HCT116 (cell line): ENCODE measurements around the gene CDKL1. TPM values are rescaled to one million over a fixed set of nuclear protein-coding genes. Genes with fewer than 3 reads are reported as not detected.

ENCODE experiments used
- ATAC-seq: fragments of 200-7000 bp; cut with Tn5 transposase; 2 replicates; pipeline ENCODE4 v1.9.1; 2020; ENCODE audit warnings: mild to moderate bottlenecking, moderate library complexity
- BruUV-seq: library from RNA; stranded (reverse); fragments of 400-500 nt; replicated peaks from 2 replicates; lab custom pipeline; 2021; lab: Mats Ljungman, UMichigan
- CTCF ChIA-PET: fragments of 300-600 bp; sonication (Branson Sonifier 250); formaldehyde crosslinking; loops from one replicate; lab custom pipeline; 2021; ENCODE audit warnings: antibody characterized with exemption; lab: Charles Lee
- POLR2A ChIA-PET: fragments of 300-600, 350-600 bp; sonication (Branson Sonifier 250); formaldehyde crosslinking; loops from one replicate; lab custom pipeline; 2021; ENCODE audit warnings: antibody characterized with exemption; lab: Charles Lee
- RAD21 ChIA-PET, 2 experiments: fragments of 300-600 bp; sonication (Branson Sonifier 250); formaldehyde crosslinking; loops; one replicate each; lab custom pipeline; 2023; ENCODE audit warnings: low total read pairs in 2 of 2; ENCODE audit not compliant: uncharacterized antibody in 2 of 2, unreplicated experiment in 2 of 2, low non-redundant PET in 1 of 2; lab: Charles Lee
- DNase-seq: peaks from one replicate; pipeline ENCODE4 v3.0.0-alpha.2; 2010; ENCODE audit warnings: low read depth, low spot score
- H2AFZ ChIP-seq: fragments of 200-600 bp; shearing (Covaris generic), sonication (generic); 2 replicates; pipeline ENCODE4 v1.6.1; 2017; ENCODE audit warnings: low read depth, mixed run types, mixed read lengths, antibody characterized with exemption, low read length; ENCODE audit not compliant: poor library complexity, severe bottlenecking
- H3K27ac ChIP-seq: 2 replicates; pipeline ENCODE4 v1.5.1; 2012; ENCODE audit warnings: low read depth, low read length
- H3K27me3 ChIP-seq: fragments of 200-600 bp; sonication (generic); 2 replicates; pipeline ENCODE4 v1.6.1; 2016; ENCODE audit warnings: mixed run types, low read length, mixed read lengths; ENCODE audit not compliant: insufficient read depth
- H3K36me3 ChIP-seq, 2 experiments: fragments of 200-500 bp in 1 of 2; fragments of 200-600 bp in 1 of 2; sonication (Bioruptor generic) in 1 of 2; sonication (generic) in 1 of 2; 2 replicates each; pipeline versions ENCODE4 v1.5.1 to v1.6.1; 2014 to 2016; ENCODE audit warnings: low read length in 2 of 2, inconsistent platforms in 1 of 2, mixed read lengths in 1 of 2, mixed run types in 1 of 2; ENCODE audit not compliant: insufficient read depth in 2 of 2, control insufficient read depth in 1 of 2
- H3K4me1 ChIP-seq, 2 experiments: fragments of 200-600 bp in 1 of 2; sonication (generic) in 1 of 2; 2 replicates each; pipeline versions ENCODE4 v1.5.1 to v1.6.1; 2012 to 2017; ENCODE audit warnings: low read length in 2 of 2, inconsistent platforms in 1 of 2, mild to moderate bottlenecking in 1 of 2, mixed read lengths in 1 of 2, mixed run types in 1 of 2, moderate library complexity in 1 of 2; ENCODE audit not compliant: insufficient read depth in 2 of 2, control insufficient read depth in 1 of 2
- H3K4me2 ChIP-seq: fragments of 200-600 bp; sonication (generic); 2 replicates; pipeline ENCODE4 v1.6.1; 2017; ENCODE audit warnings: mixed run types, low read length, mixed read lengths
- H3K4me3 ChIP-seq, 2 experiments: fragments of 200-600 bp in 1 of 2; sonication (generic) in 1 of 2; replicated peaks in 1 of 2; 2 replicates each; pipeline ENCODE4 v1.5.1; 2011 to 2016; ENCODE audit warnings: low read length in 2 of 2, control low read depth in 1 of 2, low read depth in 1 of 2, mild to moderate bottlenecking in 1 of 2, mixed read lengths in 1 of 2, mixed run types in 1 of 2
- H3K79me2 ChIP-seq: fragments of 200-600 bp; sonication (generic); 2 replicates; pipeline ENCODE4 v1.6.1; 2017; ENCODE audit warnings: mild to moderate bottlenecking, mixed run types, low read length, moderate library complexity, mixed read lengths; ENCODE audit not compliant: insufficient read depth
- H3K9ac ChIP-seq: fragments of 200-600 bp; sonication (generic); 2 replicates; pipeline ENCODE4 v1.6.1; 2016; ENCODE audit warnings: low read length, mixed read lengths
- H3K9me2 ChIP-seq: fragments of 200-600 bp; sonication (generic), shearing (Covaris generic); 2 replicates; pipeline ENCODE4 v1.6.1; 2017; ENCODE audit warnings: mixed run types, mild to moderate bottlenecking, moderate library complexity; ENCODE audit not compliant: insufficient read depth
- H3K9me3 ChIP-seq, 2 experiments: fragments of 200-500 bp in 1 of 2; fragments of 200-600 bp in 1 of 2; sonication (Bioruptor generic) in 1 of 2; sonication (generic) in 1 of 2; 2 replicates each; pipeline ENCODE4 v1.6.1; 2014 to 2017; ENCODE audit warnings: low read length in 2 of 2, mixed read lengths in 2 of 2, inconsistent platforms in 1 of 2, low read depth in 1 of 2, mild to moderate bottlenecking in 1 of 2, mixed run types in 1 of 2, moderate library complexity in 1 of 2; ENCODE audit not compliant: control insufficient read depth in 1 of 2, insufficient read depth in 1 of 2
- H4K20me1 ChIP-seq: fragments of 200-600 bp; sonication (generic), shearing (Covaris generic); 2 replicates; pipeline ENCODE4 v1.6.1; 2017; ENCODE audit warnings: mixed run types, mild to moderate bottlenecking, moderate library complexity; ENCODE audit not compliant: insufficient read depth
- CEBPB ChIP-seq: IDR thresholded peaks from 2 replicates; pipeline ENCODE4 v1.6.1; 2012; ENCODE audit warnings: low read depth
- EGR1 ChIP-seq: IDR thresholded peaks from 2 replicates; pipeline ENCODE4 v1.6.1; 2012; ENCODE audit warnings: low read depth
- JUND ChIP-seq: IDR thresholded peaks from 2 replicates; pipeline ENCODE4 v1.6.1; 2012
- SIN3A ChIP-seq: IDR thresholded peaks from 2 replicates; pipeline ENCODE4 v1.6.1; 2012; ENCODE audit warnings: low read depth
- SRF ChIP-seq: IDR thresholded peaks from 2 replicates; pipeline ENCODE4 v1.6.1; 2012; ENCODE audit warnings: low read depth
- intact Hi-C: fragments of 100-400 bp; cut with micrococcal nuclease; formaldehyde crosslinking; loops from 2 replicates; pipeline ENCODE4 v1.10.0; 2022
- total RNA-seq: library from RNA; stranded (reverse); gene quantifications from one replicate; pipeline ENCODE4 v1.2.1, GENCODE V29; 2021; ENCODE audit not compliant: unreplicated experiment
- TF ChIP-seq, protein P1 (sequence below), 3 experiments: fragments of 200-600 bp in 1 of 3; sonication (generic) in 1 of 3; IDR thresholded peaks in 2 of 3; conservative IDR thresholded peaks in 1 of 3; 2 replicates each; pipeline ENCODE4 v1.5.1; 2012 to 2017; ENCODE audit warnings: low read depth in 2 of 3, low read length in 2 of 3, antibody characterized with exemption in 1 of 3, borderline replicate concordance in 1 of 3, control low read depth in 1 of 3, mild to moderate bottlenecking in 1 of 3, mixed read lengths in 1 of 3, mixed run types in 1 of 3, moderate library complexity in 1 of 3; ENCODE audit not compliant: insufficient read depth in 1 of 3
- TF ChIP-seq, protein P2 (sequence below): IDR thresholded peaks from 2 replicates; pipeline ENCODE4 v1.6.1; 2012
- TF ChIP-seq, protein P3 (sequence below): IDR thresholded peaks from 2 replicates; pipeline ENCODE4 v1.6.1; 2011; ENCODE audit warnings: mild to moderate bottlenecking, low read length, moderate library complexity; ENCODE audit not compliant: insufficient replicate concordance; ENCODE audit errors: extremely low read depth

Gene CDKL1
- total RNA-seq, 1 experiment from 2014 or later: 7.1 TPM

DNA sequence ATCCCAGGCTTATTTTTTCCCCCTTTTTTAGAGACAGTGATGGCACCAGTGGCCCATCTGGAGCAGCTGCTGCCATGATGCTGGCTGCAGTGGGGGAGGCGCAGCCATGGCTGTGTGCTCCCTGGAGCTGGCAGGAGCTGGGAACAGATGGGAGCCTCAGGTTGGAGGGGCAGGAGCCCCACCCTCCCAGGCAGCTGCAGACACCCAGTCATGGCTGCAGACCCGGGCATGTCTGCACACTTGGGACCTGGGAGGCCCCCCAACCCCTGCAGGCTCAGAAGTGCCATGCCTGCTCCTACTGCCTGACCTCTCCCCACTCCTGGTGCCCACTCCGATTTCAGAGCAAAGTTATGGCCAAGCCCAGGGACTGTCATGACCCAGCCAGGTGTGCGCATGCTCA lies 25.1 kb downstream of the CDKL1 start:
- POLR2A ChIA-PET: no interaction called here
- Histone ChIP-seq H2AFZ (no peak overlapping the region), H3K27ac (no peak overlapping the region), H3K79me2 (no peaks in the 10 kb centered on the region), H3K9me3 (no peaks in the 10 kb centered on the region), H3K4me1 (peaks cover 0 to under 1% of the 10 kb centered on the region in 2 experiments; a peak in 1 of 4 replicates), H4K20me1 (no peaks in the 10 kb centered on the region), H3K4me3 (no peak overlapping the region), H3K4me2 (no peak overlapping the region), H3K27me3 (no peaks in the 10 kb centered on the region), H3K9me2 (no peaks in the 10 kb centered on the region), H3K9ac (no peak overlapping the region), H3K36me3 (no peaks in the 10 kb centered on the region)
- ATAC-seq (no peak), DNase-seq (no peak)
- intact Hi-C loops: no loop called here
- no peak for TF ChIP-seq EGR1
- TF ChIP-seq, protein P1, sequence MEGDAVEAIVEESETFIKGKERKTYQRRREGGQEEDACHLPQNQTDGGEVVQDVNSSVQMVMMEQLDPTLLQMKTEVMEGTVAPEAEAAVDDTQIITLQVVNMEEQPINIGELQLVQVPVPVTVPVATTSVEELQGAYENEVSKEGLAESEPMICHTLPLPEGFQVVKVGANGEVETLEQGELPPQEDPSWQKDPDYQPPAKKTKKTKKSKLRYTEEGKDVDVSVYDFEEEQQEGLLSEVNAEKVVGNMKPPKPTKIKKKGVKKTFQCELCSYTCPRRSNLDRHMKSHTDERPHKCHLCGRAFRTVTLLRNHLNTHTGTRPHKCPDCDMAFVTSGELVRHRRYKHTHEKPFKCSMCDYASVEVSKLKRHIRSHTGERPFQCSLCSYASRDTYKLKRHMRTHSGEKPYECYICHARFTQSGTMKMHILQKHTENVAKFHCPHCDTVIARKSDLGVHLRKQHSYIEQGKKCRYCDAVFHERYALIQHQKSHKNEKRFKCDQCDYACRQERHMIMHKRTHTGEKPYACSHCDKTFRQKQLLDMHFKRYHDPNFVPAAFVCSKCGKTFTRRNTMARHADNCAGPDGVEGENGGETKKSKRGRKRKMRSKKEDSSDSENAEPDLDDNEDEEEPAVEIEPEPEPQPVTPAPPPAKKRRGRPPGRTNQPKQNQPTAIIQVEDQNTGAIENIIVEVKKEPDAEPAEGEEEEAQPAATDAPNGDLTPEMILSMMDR (IDR thresholded peaks at IDR 0.05 in 2 of 3, conservative IDR thresholded peaks at IDR 0.05 in 1 of 3; ENCODE audit: borderline replicate concordance in 1 of 3, insufficient read depth in 1 of 3, low read depth in 2 of 3, low read length in 2 of 3): no peak
- no peak for TF ChIP-seq SIN3A
- no TSS peak for BruUV-seq
- RAD21 ChIA-PET: no interaction called here
- CTCF ChIA-PET: no interaction called here

DNA sequence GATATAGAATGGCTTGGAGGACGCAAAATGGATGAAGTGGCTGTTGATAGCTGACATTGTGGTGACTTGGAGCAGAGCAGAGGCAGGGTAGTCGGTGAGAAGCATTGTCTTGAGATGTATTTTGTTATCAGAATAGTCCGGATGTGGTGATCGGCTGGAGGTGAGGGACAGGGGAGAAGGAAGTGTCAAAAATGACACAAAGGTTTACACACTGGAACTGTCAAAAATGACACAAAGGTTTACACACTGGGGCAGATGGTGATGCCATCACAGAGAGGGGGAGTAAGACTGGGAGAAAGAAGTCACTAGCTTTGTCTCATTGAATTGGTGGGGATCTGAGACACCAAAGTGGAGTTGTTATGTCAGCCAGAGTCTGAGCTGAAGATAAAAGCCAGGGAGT lies 30.1 kb downstream of the CDKL1 start:
- H4K20me1 ChIP-seq: no peaks in the 10 kb centered on the region
- no peaks in the 10 kb centered on the region for H3K27me3 ChIP-seq
- H3K4me2 ChIP-seq: no peak overlapping the region
- H3K27ac ChIP-seq: no peak overlapping the region
- H2AFZ ChIP-seq: no peak overlapping the region
- DNase-seq: no peak
- no peaks in the 10 kb centered on the region for H3K9me2 ChIP-seq
- H3K36me3 ChIP-seq: no peaks in the 10 kb centered on the region
- no TSS peak for BruUV-seq
- TF ChIP-seq CEBPB: no peak
- TF ChIP-seq SRF: no peak
- TF ChIP-seq JUND: no peak
- TF ChIP-seq, protein P2, sequence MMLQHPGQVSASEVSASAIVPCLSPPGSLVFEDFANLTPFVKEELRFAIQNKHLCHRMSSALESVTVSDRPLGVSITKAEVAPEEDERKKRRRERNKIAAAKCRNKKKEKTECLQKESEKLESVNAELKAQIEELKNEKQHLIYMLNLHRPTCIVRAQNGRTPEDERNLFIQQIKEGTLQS: no peak
- TF ChIP-seq SIN3A: no peak
- TF ChIP-seq, protein P3, sequence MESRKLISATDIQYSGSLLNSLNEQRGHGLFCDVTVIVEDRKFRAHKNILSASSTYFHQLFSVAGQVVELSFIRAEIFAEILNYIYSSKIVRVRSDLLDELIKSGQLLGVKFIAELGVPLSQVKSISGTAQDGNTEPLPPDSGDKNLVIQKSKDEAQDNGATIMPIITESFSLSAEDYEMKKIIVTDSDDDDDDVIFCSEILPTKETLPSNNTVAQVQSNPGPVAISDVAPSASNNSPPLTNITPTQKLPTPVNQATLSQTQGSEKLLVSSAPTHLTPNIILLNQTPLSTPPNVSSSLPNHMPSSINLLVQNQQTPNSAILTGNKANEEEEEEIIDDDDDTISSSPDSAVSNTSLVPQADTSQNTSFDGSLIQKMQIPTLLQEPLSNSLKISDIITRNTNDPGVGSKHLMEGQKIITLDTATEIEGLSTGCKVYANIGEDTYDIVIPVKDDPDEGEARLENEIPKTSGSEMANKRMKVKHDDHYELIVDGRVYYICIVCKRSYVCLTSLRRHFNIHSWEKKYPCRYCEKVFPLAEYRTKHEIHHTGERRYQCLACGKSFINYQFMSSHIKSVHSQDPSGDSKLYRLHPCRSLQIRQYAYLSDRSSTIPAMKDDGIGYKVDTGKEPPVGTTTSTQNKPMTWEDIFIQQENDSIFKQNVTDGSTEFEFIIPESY: no peak
- peaks cover 9 to 32% of the 10 kb centered on the region in 2 experiments for H3K4me1 ChIP-seq
- intact Hi-C loops: no loop called here
- RAD21 ChIA-PET: no interaction called here
- no peaks in the 10 kb centered on the region for H3K9me3 ChIP-seq
- no peak overlapping the region for H3K9ac ChIP-seq
- POLR2A ChIA-PET: no interaction called here
- no peaks in the 10 kb centered on the region for H3K79me2 ChIP-seq
- CTCF ChIA-PET: no interaction called here
- no peak overlapping the region for H3K4me3 ChIP-seq
- ATAC-seq: no peak
